HL-60 (cell line): Measurements from ENCODE around the gene TMEM245.
"Not testable (repeated sequence)": the region's sequence is repeated elsewhere in the genome, so short reads cannot be mapped to it uniquely, and the experiment has no call there.

Source experiments
- DNase-seq, 2 experiments: peaks; one replicate each; pipeline ENCODE4 v3.0.0-alpha.2; 2010 to 2020; ENCODE audit warnings: low read depth in 1 of 2, low spot score in 1 of 2
- H3K27ac ChIP-seq: fragments of 250-450 bp; sonication (Bioruptor Pico); replicated peaks from 2 replicates; pipeline ENCODE4 v1.5.1; 2020; ENCODE audit warnings: mild to moderate bottlenecking, moderate library complexity
- H3K27me3 ChIP-seq: fragments of 250-450 bp; sonication (Bioruptor Pico); 2 replicates; pipeline ENCODE4 v1.5.1; 2021; ENCODE audit warnings: mild to moderate bottlenecking, moderate library complexity; ENCODE audit not compliant: insufficient read depth, poor library complexity, severe bottlenecking
- H3K4me3 ChIP-seq: replicated peaks from 2 replicates; pipeline ENCODE4 v1.5.1; 2011; ENCODE audit warnings: mild to moderate bottlenecking, control low read depth, low read length; ENCODE audit not compliant: insufficient read depth
- CTCF ChIP-seq: IDR thresholded peaks from one replicate; pipeline ENCODE4 v1.5.1; 2011; ENCODE audit warnings: low read length, control low read depth, inconsistent platforms; ENCODE audit not compliant: insufficient read depth
- GABPA ChIP-seq: IDR thresholded peaks from 2 replicates; pipeline ENCODE4 v1.6.1; 2012; ENCODE audit warnings: low read depth
- POLR2AphosphoS5 ChIP-seq: IDR thresholded peaks from 2 replicates; pipeline ENCODE4 v1.6.1; 2012; ENCODE audit warnings: low read depth
- SPI1 ChIP-seq: IDR thresholded peaks from 2 replicates; pipeline ENCODE4 v1.6.1; 2012; ENCODE audit warnings: low read depth, mild to moderate bottlenecking, borderline replicate concordance
- TF ChIP-seq, protein P1 (sequence below): IDR thresholded peaks from 2 replicates; pipeline ENCODE4 v1.6.1; 2012; ENCODE audit warnings: low read depth; ENCODE audit not compliant: insufficient replicate concordance

TMEM245 gene

DNA sequence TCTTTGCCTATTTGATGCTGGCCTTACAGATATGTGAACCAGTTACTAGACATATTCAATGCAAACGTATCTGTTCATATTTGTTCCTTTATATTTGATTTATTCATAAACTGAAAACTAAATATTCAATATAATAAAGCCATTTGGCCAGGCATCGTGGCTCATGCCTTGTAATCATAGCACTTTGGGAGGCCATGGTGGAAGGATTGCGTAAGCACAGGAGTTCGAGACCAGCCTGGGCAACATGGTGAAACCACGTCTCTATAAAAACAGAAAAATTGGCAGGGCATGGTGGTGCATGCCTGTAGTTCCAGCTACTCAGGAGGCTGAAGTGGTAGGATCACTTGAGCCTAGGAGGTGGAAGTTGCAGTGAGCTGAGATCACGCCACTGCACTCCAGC, 57.2 kb downstream of the TMEM245 start:
- DNase-seq: no peak
- no peak for TF ChIP-seq GABPA
- TF ChIP-seq, protein P1, sequence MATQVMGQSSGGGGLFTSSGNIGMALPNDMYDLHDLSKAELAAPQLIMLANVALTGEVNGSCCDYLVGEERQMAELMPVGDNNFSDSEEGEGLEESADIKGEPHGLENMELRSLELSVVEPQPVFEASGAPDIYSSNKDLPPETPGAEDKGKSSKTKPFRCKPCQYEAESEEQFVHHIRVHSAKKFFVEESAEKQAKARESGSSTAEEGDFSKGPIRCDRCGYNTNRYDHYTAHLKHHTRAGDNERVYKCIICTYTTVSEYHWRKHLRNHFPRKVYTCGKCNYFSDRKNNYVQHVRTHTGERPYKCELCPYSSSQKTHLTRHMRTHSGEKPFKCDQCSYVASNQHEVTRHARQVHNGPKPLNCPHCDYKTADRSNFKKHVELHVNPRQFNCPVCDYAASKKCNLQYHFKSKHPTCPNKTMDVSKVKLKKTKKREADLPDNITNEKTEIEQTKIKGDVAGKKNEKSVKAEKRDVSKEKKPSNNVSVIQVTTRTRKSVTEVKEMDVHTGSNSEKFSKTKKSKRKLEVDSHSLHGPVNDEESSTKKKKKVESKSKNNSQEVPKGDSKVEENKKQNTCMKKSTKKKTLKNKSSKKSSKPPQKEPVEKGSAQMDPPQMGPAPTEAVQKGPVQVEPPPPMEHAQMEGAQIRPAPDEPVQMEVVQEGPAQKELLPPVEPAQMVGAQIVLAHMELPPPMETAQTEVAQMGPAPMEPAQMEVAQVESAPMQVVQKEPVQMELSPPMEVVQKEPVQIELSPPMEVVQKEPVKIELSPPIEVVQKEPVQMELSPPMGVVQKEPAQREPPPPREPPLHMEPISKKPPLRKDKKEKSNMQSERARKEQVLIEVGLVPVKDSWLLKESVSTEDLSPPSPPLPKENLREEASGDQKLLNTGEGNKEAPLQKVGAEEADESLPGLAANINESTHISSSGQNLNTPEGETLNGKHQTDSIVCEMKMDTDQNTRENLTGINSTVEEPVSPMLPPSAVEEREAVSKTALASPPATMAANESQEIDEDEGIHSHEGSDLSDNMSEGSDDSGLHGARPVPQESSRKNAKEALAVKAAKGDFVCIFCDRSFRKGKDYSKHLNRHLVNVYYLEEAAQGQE: no peak
- no peak for TF ChIP-seq SPI1
- TF ChIP-seq POLR2AphosphoS5: no peak
- TF ChIP-seq CTCF: no peak
- H3K4me3 ChIP-seq: no peak overlapping the region
- H3K27ac ChIP-seq: no peak overlapping the region
- no peaks in the 10 kb centered on the region for H3K27me3 ChIP-seq

GRCh38 chr9:109060191-109060590, 59.6 kb downstream of the TMEM245 start:
- TF ChIP-seq SPI1: no peak
- no peak for TF ChIP-seq GABPA
- TF ChIP-seq, protein P1: no peak
- no peak for TF ChIP-seq POLR2AphosphoS5
- TF ChIP-seq CTCF: no peak

DNA sequence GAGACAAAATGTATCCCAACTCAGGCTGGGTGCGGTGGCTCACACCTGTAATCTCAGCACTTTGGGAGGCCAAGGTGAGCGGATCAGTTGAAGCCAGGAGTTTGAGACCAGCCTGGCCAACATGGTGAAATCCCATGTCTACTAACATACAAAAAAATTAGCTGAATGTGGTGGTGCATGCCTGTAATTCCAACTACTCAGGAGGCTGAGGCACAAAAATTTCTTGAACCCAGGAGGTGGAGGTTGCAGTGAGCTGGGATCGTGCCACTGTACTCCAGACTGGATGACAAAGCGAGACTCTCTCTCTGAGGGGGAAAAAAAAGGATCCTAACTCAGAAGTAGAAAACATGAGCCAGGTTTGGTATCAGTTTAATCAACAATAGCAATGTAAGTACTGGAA, 66.6 kb downstream of the TMEM245 start:
- not testable (repeated sequence) for H3K4me3 ChIP-seq, H3K27ac ChIP-seq, DNase-seq, H3K27me3 ChIP-seq

More at GRCh38 chr9:109060191-109060590, 59.6 kb downstream of the TMEM245 start:
- no peak for DNase-seq
- no peak overlapping the region for H3K4me3 ChIP-seq
- no peak overlapping the region for H3K27ac ChIP-seq
- H3K27me3 ChIP-seq: no peaks in the 10 kb centered on the region

GRCh38 chr9:109052416-109052815, 67.3 kb downstream of the TMEM245 start:
- no peaks in the 10 kb centered on the region for H3K27me3 ChIP-seq
- DNase-seq: no peak
- H3K4me3 ChIP-seq: no peak overlapping the region
- H3K27ac ChIP-seq: no peak overlapping the region
- no peak for TF ChIP-seq GABPA
- TF ChIP-seq SPI1: no peak
- TF ChIP-seq, protein P1: no peak
- no peak for TF ChIP-seq CTCF
